Activated naive CD4-positive, alpha-beta T cell treated with anti-CD3 and anti-CD28 coated beads for 36 hours (primary cell): ENCODE data around the gene KIF4A. TPM values are rescaled to one million over a fixed set of nuclear protein-coding genes. Genes with fewer than 3 reads are reported as not detected.
"Not testable (repeated sequence)": the region's sequence is repeated elsewhere in the genome, so short reads cannot be mapped to it uniquely, and the experiment has no call there.

ENCODE experiments used
- CTCF ChIA-PET: fragments of 350-600 bp; sonication (Branson Sonifier 250); formaldehyde crosslinking; loops from one replicate; lab custom pipeline; 2021; ENCODE audit warnings: antibody characterized with exemption; lab: Charles Lee
- DNase-seq: peaks from one replicate; pipeline ENCODE4 v3.0.0-alpha.2; 2020
- H3K27ac Mint-ChIP-seq: one replicate; pipeline ENCODE4 v1.8.0; 2021; ENCODE audit warnings: mild to moderate bottlenecking, mixed read lengths
- H3K27me3 Mint-ChIP-seq: one replicate; pipeline ENCODE4 v1.8.0; 2021; ENCODE audit warnings: low read depth, mixed read lengths
- H3K36me3 Mint-ChIP-seq: one replicate; pipeline ENCODE4 v1.8.0; 2021; ENCODE audit warnings: low read depth, mixed read lengths
- H3K4me1 Mint-ChIP-seq: one replicate; pipeline ENCODE4 v1.8.0; 2021; ENCODE audit warnings: low read depth, mixed read lengths
- H3K4me3 Mint-ChIP-seq: one replicate; pipeline ENCODE4 v1.8.0; 2021; ENCODE audit warnings: mild to moderate bottlenecking, moderate library complexity, mixed read lengths
- H3K9me3 Mint-ChIP-seq: one replicate; pipeline ENCODE4 v1.8.0; 2021; ENCODE audit warnings: mixed read lengths
- intact Hi-C: fragments of 100-400 bp; cut with micrococcal nuclease; formaldehyde crosslinking; loops from one replicate; pipeline ENCODE4 v1.15.1; 2023
- total RNA-seq, 2 experiments: library from RNA; stranded (reverse); gene quantifications; one replicate each; pipeline ENCODE4 v1.2.3, GENCODE V29; 2021

The KIF4A gene, protein sequence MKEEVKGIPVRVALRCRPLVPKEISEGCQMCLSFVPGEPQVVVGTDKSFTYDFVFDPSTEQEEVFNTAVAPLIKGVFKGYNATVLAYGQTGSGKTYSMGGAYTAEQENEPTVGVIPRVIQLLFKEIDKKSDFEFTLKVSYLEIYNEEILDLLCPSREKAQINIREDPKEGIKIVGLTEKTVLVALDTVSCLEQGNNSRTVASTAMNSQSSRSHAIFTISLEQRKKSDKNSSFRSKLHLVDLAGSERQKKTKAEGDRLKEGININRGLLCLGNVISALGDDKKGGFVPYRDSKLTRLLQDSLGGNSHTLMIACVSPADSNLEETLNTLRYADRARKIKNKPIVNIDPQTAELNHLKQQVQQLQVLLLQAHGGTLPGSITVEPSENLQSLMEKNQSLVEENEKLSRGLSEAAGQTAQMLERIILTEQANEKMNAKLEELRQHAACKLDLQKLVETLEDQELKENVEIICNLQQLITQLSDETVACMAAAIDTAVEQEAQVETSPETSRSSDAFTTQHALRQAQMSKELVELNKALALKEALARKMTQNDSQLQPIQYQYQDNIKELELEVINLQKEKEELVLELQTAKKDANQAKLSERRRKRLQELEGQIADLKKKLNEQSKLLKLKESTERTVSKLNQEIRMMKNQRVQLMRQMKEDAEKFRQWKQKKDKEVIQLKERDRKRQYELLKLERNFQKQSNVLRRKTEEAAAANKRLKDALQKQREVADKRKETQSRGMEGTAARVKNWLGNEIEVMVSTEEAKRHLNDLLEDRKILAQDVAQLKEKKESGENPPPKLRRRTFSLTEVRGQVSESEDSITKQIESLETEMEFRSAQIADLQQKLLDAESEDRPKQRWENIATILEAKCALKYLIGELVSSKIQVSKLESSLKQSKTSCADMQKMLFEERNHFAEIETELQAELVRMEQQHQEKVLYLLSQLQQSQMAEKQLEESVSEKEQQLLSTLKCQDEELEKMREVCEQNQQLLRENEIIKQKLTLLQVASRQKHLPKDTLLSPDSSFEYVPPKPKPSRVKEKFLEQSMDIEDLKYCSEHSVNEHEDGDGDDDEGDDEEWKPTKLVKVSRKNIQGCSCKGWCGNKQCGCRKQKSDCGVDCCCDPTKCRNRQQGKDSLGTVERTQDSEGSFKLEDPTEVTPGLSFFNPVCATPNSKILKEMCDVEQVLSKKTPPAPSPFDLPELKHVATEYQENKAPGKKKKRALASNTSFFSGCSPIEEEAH
- total RNA-seq, result 10 to 100 TPM; 27.1 to 29.6 TPM

DNA sequence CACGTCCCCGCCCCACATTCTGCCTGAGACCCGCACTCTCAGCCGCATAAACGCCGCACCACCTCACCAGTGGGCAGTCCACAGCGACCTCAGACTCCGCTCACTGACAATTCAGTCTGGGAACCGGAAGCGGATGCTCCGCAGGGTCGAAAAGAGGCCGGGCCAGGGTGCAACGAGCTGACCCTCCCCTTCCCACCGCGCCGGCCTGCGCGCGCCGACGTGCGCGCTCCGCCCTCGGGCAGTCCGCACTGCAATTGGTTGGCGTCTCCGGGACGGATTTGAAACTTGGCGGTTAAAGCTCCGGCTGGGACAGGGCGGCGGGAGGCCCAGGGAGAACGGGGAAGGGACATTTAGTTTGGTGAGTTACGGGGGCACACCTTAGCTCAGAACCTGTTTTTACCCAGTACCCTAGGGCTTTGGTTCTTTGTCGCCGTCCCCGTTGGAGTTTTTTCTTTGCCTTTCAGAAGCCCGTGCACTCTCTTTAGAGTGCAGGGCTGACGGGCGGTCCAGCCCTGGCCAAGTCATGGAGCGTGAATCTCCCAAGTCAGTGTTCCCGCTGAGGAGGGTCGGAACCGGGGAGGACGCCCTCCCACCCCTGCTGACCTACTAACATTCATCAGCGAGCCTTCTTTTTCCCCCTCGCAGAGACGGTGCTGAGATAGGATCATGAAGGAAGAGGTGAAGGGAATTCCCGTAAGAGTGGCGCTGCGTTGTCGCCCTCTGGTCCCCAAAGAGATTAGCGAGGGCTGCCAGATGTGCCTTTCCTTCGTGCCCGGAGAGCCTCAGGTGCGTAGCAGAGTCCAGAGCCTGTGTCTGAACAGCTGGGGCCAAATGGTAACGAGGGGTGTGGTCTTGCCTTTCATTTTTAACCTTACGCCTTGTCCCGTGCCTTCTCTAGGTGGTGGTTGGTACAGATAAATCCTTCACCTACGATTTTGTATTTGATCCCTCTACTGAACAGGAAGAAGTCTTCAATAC, at the start of gene KIF4A, which contains the start of gene PDZD11:
Gene KIF4A (plus strand): TSS at position 312 of the 978 bp plus-strand sequence. CDS start 355 bp downstream, at position 667.
Gene PDZD11 (minus strand): TSS at position 135 of the 978 bp plus-strand sequence. CDS start 586 bp downstream, outside the sequence.
- Mint-ChIP-seq H3K4me3 (peak within 1 kb of the TSS; percentile 90), H3K27ac (peak within 1 kb of the TSS; percentile 83), H3K4me1 (peaks cover 5% of the 10 kb centered on the region), H3K9me3 (no peaks in the 10 kb centered on the region), H3K27me3 (no peaks in the 10 kb centered on the region), H3K36me3 (peaks cover 8% of the 10 kb centered on the region)
- CTCF ChIA-PET, result interaction anchor here (0.8 to 1.8 kb wide), 5 partner anchors 48 to 375 kb away, joined by 3 to 6 read pairs (median 3); partner anchors contain the start of gene IGBP1
- DNase-seq, result peak; percentile 86
- intact Hi-C loops, result loop anchor here (1.0 to 2.0 kb wide), 3 partner anchors 93 to 157 kb away; partner anchors contain the start of gene IGBP1

- CTCF ChIA-PET, result interaction anchor here (1.4 kb wide), 1 partner anchor 13 kb away, joined by 3 read pairs; no protein-coding TSS in a partner anchor
- Mint-ChIP-seq H3K4me3 (no peak overlapping the region), H3K27me3 (no peaks in the 10 kb centered on the region), H3K27ac (no peak overlapping the region), H3K36me3 (no peaks in the 10 kb centered on the region), H3K4me1 (peaks cover 9% of the 10 kb centered on the region), H3K9me3 (no peaks in the 10 kb centered on the region)
- intact Hi-C loops, result no loop called here
- DNase-seq, result no peak
Measured at GRCh38 chrX:70240751-70241150, 49.2 kb upstream of the KIF4A start.

- CTCF ChIA-PET, result interaction anchor here (1.4 kb wide), 1 partner anchor 12 kb away, joined by 3 read pairs; no protein-coding TSS in a partner anchor
- Mint-ChIP-seq H3K4me3 (no peak overlapping the region), H3K9me3 (no peaks in the 10 kb centered on the region), H3K36me3 (no peaks in the 10 kb centered on the region), H3K27me3 (no peaks in the 10 kb centered on the region), H3K27ac (no peak overlapping the region), H3K4me1 (peaks cover 9% of the 10 kb centered on the region)
- intact Hi-C loops, result no loop called here
- no peak for DNase-seq
Measured at GRCh38 chrX:70241501-70241900, 48.4 kb upstream of the KIF4A start.

GRCh38 chrX:70243601-70244000, 46.3 kb upstream of the KIF4A start:
- H3K27ac Mint-ChIP-seq, H3K36me3 Mint-ChIP-seq, CTCF ChIA-PET, H3K4me3 Mint-ChIP-seq, DNase-seq, H3K9me3 Mint-ChIP-seq, H3K4me1 Mint-ChIP-seq, intact Hi-C loops, H3K27me3 Mint-ChIP-seq: not testable (repeated sequence)

DNA sequence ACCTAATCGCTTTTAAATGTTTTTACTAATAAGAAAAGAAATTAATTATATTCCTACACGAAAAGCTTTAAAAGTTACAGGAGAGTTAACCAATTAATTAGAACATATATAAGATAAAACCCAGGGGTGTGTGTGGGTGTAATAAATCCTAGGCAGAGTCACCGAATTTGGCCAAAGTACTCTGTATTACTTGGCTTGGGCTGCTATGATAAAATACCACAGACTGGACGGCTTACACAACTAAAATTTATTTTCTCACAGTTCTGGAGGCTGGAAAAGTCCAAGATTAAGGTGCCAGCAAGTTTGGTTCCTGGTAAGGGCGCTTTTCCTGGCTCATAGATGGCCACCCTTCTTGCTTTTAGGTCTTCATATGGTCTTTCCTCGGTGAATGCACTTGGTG, 45.0 kb upstream of the KIF4A start:
- Mint-ChIP-seq H3K27ac (no peak overlapping the region), H3K9me3 (no peaks in the 10 kb centered on the region), H3K4me1 (no peaks in the 10 kb centered on the region), H3K36me3 (no peaks in the 10 kb centered on the region), H3K4me3 (no peak overlapping the region), H3K27me3 (no peaks in the 10 kb centered on the region)
- CTCF ChIA-PET, result no interaction called here
- no peak for DNase-seq
- intact Hi-C loops, result no loop called here

- H3K9me3 Mint-ChIP-seq, result no peaks in the 10 kb centered on the region
- no peaks in the 10 kb centered on the region for H3K36me3 Mint-ChIP-seq
- no peaks in the 10 kb centered on the region for H3K27me3 Mint-ChIP-seq
- H3K4me3 Mint-ChIP-seq, result no peak overlapping the region
- H3K27ac Mint-ChIP-seq, result no peak overlapping the region
- DNase-seq, result no peak
- CTCF ChIA-PET, result no interaction called here
- intact Hi-C loops, result no loop called here
- H3K4me1 Mint-ChIP-seq, result no peaks in the 10 kb centered on the region
Measured at GRCh38 chrX:70247252-70247651, 42.7 kb upstream of the KIF4A start.

GRCh38 chrX:70252491-70252890, 37.4 kb upstream of the KIF4A start:
- H3K9me3 Mint-ChIP-seq, result no peaks in the 10 kb centered on the region
- H3K27me3 Mint-ChIP-seq, result no peaks in the 10 kb centered on the region
- H3K4me1 Mint-ChIP-seq, result peaks cover 19% of the 10 kb centered on the region
- no peak overlapping the region for H3K4me3 Mint-ChIP-seq
- no peaks in the 10 kb centered on the region for H3K36me3 Mint-ChIP-seq
- DNase-seq, result no peak
- intact Hi-C loops, result no loop called here
- H3K27ac Mint-ChIP-seq, result no peak overlapping the region
- CTCF ChIA-PET, result interaction anchor here (1.6 to 2.0 kb wide), 2 partner anchors 10 to 119 kb away, joined by 4 to 6 read pairs; partner anchors contain the start of gene IGBP1

- intact Hi-C loops, result no loop called here
- no peaks in the 10 kb centered on the region for H3K9me3 Mint-ChIP-seq
Measured at GRCh38 chrX:70253377-70254062, 36.4 kb upstream of the KIF4A start.

DNA sequence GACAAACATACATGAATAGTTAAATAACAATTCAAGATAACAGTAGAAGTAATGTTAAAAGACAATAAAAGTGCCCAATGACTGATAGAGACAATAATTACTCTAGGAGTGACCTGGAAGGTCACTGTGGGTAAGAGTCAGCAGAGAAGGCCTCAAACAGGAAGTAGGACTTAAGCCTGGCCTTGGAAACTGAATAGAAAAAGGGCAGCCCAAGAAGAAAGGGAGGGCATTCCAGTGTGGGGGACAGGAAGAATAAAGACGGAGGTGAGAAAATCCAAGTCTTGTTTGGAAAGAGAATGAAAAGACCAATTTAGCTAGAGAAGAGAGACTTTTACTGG, 35.9 kb upstream of the KIF4A start:
- peak overlapping the region; percentile 90 for H3K27ac Mint-ChIP-seq
- no peak overlapping the region for H3K4me3 Mint-ChIP-seq
- intact Hi-C loops, result no loop called here
- no peaks in the 10 kb centered on the region for H3K27me3 Mint-ChIP-seq
- CTCF ChIA-PET, result interaction anchor here (1.3 to 2.0 kb wide), 3 partner anchors 9 to 121 kb away, joined by 3 to 6 read pairs (median 4); partner anchors contain the start of gene IGBP1
- H3K4me1 Mint-ChIP-seq, result peaks cover 19% of the 10 kb centered on the region
- no peaks in the 10 kb centered on the region for H3K9me3 Mint-ChIP-seq
- no peak for DNase-seq
- no peaks in the 10 kb centered on the region for H3K36me3 Mint-ChIP-seq

More at GRCh38 chrX:70253377-70254062, 36.4 kb upstream of the KIF4A start:
- peak; percentile 13 for DNase-seq
- no peak overlapping the region for H3K4me3 Mint-ChIP-seq
- no peaks in the 10 kb centered on the region for H3K27me3 Mint-ChIP-seq
- H3K36me3 Mint-ChIP-seq, result no peaks in the 10 kb centered on the region
- H3K27ac Mint-ChIP-seq, result peak overlapping the region; percentile 90
- CTCF ChIA-PET, result interaction anchor here (1.3 to 2.0 kb wide), 3 partner anchors 9 to 120 kb away, joined by 3 to 6 read pairs (median 4); partner anchors contain the start of gene IGBP1
- peaks cover 19% of the 10 kb centered on the region for H3K4me1 Mint-ChIP-seq

DNA sequence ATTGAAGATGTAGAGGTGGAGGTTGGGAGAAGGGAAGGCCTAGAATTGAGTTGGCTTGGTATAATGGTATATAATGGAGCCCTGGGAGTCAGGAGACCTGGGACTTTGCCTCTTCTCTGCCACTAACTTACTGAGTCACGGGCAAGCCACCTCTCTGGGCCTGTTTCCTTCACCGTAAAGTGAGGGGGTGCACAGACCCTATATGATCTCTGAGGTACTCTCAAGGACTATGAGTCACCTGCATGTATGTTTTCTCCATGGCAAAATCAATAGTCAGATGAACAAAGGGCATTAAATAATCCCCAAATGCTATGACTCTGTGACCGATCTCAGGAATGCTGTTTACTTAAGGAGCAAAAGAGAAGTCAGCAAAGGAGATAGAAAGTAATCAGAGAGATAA, 35.0 kb upstream of the KIF4A start:
- Mint-ChIP-seq H3K36me3 (no peaks in the 10 kb centered on the region), H3K27ac (no peak overlapping the region), H3K4me1 (peaks cover 19% of the 10 kb centered on the region), H3K9me3 (no peaks in the 10 kb centered on the region), H3K27me3 (no peaks in the 10 kb centered on the region), H3K4me3 (no peak overlapping the region)
- no peak for DNase-seq
- CTCF ChIA-PET, result no interaction called here
- intact Hi-C loops, result no loop called here
